ENCODE results near the gene ZNF691.

DNA sequence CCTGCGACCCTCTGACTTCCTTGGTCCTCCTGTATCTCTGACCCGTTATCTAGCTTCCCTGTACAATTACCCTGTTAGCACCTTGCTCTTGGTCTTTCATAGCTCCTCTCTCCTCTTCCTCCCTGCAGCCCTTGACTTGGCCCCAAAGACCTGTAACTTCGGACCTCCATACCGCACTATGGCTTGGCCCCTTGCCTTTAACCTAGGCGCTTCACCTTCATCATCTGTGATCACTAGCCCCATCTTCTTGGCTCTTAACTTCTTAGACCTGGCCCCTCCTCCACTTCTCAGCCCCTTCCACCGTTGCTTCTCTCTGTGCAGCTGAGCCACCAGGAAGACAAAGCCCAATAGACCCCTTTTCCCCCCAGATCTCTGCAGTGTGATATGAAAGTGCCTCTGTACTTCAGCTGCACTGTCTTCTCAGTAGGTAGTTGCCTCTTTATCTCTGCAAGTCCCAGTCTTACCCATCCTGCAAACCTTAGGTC is 740 bp downstream of the ZNF691 start:
- TF ChIP-seq, protein P1, sequence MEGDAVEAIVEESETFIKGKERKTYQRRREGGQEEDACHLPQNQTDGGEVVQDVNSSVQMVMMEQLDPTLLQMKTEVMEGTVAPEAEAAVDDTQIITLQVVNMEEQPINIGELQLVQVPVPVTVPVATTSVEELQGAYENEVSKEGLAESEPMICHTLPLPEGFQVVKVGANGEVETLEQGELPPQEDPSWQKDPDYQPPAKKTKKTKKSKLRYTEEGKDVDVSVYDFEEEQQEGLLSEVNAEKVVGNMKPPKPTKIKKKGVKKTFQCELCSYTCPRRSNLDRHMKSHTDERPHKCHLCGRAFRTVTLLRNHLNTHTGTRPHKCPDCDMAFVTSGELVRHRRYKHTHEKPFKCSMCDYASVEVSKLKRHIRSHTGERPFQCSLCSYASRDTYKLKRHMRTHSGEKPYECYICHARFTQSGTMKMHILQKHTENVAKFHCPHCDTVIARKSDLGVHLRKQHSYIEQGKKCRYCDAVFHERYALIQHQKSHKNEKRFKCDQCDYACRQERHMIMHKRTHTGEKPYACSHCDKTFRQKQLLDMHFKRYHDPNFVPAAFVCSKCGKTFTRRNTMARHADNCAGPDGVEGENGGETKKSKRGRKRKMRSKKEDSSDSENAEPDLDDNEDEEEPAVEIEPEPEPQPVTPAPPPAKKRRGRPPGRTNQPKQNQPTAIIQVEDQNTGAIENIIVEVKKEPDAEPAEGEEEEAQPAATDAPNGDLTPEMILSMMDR (IDR thresholded peaks at IDR 0.05): no peak
- TF ChIP-seq POLR2A (IDR thresholded peaks at IDR 0.05): no peak

Data from lower leg skin (tissue), 3 donors.